Ascending aorta (tissue), 2 donors: Measurements from ENCODE around the gene RALGAPA1. TPM values are rescaled to one million over a fixed set of nuclear protein-coding genes. Genes with fewer than 3 reads are reported as not detected.

Experiments
- DNase-seq, 2 donors: peaks; one replicate each; pipeline ENCODE4 v3.0.0-alpha.2; 2019; ENCODE audit warnings: low spot score in 2 of 2
- H3K27ac ChIP-seq, 2 donors: fragments of 200-600 bp; sonication (generic); one replicate each; pipeline ENCODE4 v1.5.1; 2016 to 2017; ENCODE audit warnings: mild to moderate bottlenecking in 1 of 2
- H3K27me3 ChIP-seq: fragments of 200-600 bp; sonication (generic); one replicate; pipeline ENCODE4 v1.5.1; 2017
- H3K36me3 ChIP-seq, 2 donors: fragments of 200-600 bp; sonication (generic); one replicate each; pipeline ENCODE4 v1.5.1; 2016
- H3K4me1 ChIP-seq, 2 donors: fragments of 200-600 bp; sonication (generic); one replicate each; pipeline ENCODE4 v1.5.1; 2016 to 2017; ENCODE audit warnings: mild to moderate bottlenecking in 1 of 2
- H3K4me3 ChIP-seq, 2 donors: fragments of 200-600 bp; sonication (generic); one replicate each; pipeline ENCODE4 v1.5.1; 2016 to 2017; ENCODE audit warnings: mild to moderate bottlenecking in 1 of 2
- H3K9me3 ChIP-seq, 2 donors: fragments of 200-600 bp; sonication (generic); one replicate each; pipeline ENCODE4 v1.5.1; 2016
- CTCF ChIP-seq, 3 experiments: fragments of 200-600 bp in 2 of 3; fragments of 450-650 bp in 1 of 3; sonication (generic) in 2 of 3; IDR thresholded peaks; one replicate each; pipeline ENCODE4 v1.5.1; 2016 to 2019; ENCODE audit warnings: antibody characterized with exemption in 3 of 3, mild to moderate bottlenecking in 1 of 3, moderate library complexity in 1 of 3
- intact Hi-C: fragments of 100-400 bp; cut with DNase I; formaldehyde crosslinking; loops from one replicate; pipeline ENCODE4 v1.15.1; 2023
- total RNA-seq: library from RNA; depleted of rRNA; stranded (reverse); fragments of >200 nt; gene quantifications from one replicate; pipeline ENCODE4 v1.1.0, GENCODE V29; 2016

RALGAPA1 gene
- total RNA-seq, 1 donor from 2014 or later, result 101 TPM

- Histone ChIP-seq H3K36me3 (no peaks in the 10 kb centered on the region), H3K4me1 (no peaks in the 10 kb centered on the region), H3K27me3 (no peaks in the 10 kb centered on the region), H3K4me3 (no peak overlapping the region), H3K9me3 (no peaks in the 10 kb centered on the region), H3K27ac (no peak overlapping the region)
- no peak for TF ChIP-seq CTCF (IDR thresholded peaks at IDR 0.05)
- intact Hi-C loops, result no loop called here
- no peak for DNase-seq
Observed at GRCh38 chr14:35701531-35701930, 107.6 kb downstream of the RALGAPA1 start.

- Histone ChIP-seq H3K4me1 (no peaks in the 10 kb centered on the region), H3K4me3 (no peak overlapping the region), H3K36me3 (no peaks in the 10 kb centered on the region), H3K27me3 (no peaks in the 10 kb centered on the region), H3K9me3 (no peaks in the 10 kb centered on the region), H3K27ac (no peak overlapping the region)
- intact Hi-C loops, result no loop called here
- no peak for TF ChIP-seq CTCF (IDR thresholded peaks at IDR 0.05)
- DNase-seq, result no peak
Observed at GRCh38 chr14:35699791-35700444, 109.2 kb downstream of the RALGAPA1 start.

- intact Hi-C loops, result no loop called here
- TF ChIP-seq CTCF (IDR thresholded peaks at IDR 0.05), result no peak
Observed at GRCh38 chr14:35696575-35696974, 112.5 kb downstream of the RALGAPA1 start.

GRCh38 chr14:35696119-35696518 lies 113.0 kb downstream of the RALGAPA1 start:
- Histone ChIP-seq H3K27me3 (no peaks in the 10 kb centered on the region), H3K4me1 (no peaks in the 10 kb centered on the region), H3K36me3 (no peaks in the 10 kb centered on the region), H3K9me3 (no peaks in the 10 kb centered on the region), H3K27ac (no peak overlapping the region), H3K4me3 (no peak overlapping the region)
- intact Hi-C loops, result no loop called here
- DNase-seq, result no peak
- no peak for TF ChIP-seq CTCF (IDR thresholded peaks at IDR 0.05)

More at GRCh38 chr14:35696575-35696974, 112.5 kb downstream of the RALGAPA1 start:
- Histone ChIP-seq H3K27ac (no peak overlapping the region), H3K27me3 (no peaks in the 10 kb centered on the region), H3K4me1 (no peaks in the 10 kb centered on the region), H3K9me3 (no peaks in the 10 kb centered on the region), H3K4me3 (no peak overlapping the region), H3K36me3 (no peaks in the 10 kb centered on the region)
- no peak for DNase-seq

- H3K27me3 ChIP-seq, result no peaks in the 10 kb centered on the region
- no peak for DNase-seq
- no peaks in the 10 kb centered on the region for H3K36me3 ChIP-seq
- H3K4me1 ChIP-seq, result no peaks in the 10 kb centered on the region
- TF ChIP-seq CTCF (IDR thresholded peaks at IDR 0.05), result no peak
- no peak overlapping the region for H3K27ac ChIP-seq
- no peak overlapping the region for H3K4me3 ChIP-seq
- no peaks in the 10 kb centered on the region for H3K9me3 ChIP-seq
- intact Hi-C loops, result no loop called here
Observed at GRCh38 chr14:35695647-35696046, 113.4 kb downstream of the RALGAPA1 start.

GRCh38 chr14:35695072-35695471 lies 114.0 kb downstream of the RALGAPA1 start:
- TF ChIP-seq CTCF (IDR thresholded peaks at IDR 0.05), result no peak

More at GRCh38 chr14:35695072-35695471, 114.0 kb downstream of the RALGAPA1 start:
- Histone ChIP-seq H3K27me3 (no peaks in the 10 kb centered on the region), H3K4me1 (no peaks in the 10 kb centered on the region), H3K9me3 (no peaks in the 10 kb centered on the region), H3K27ac (no peak overlapping the region), H3K36me3 (no peaks in the 10 kb centered on the region), H3K4me3 (no peak overlapping the region)
- intact Hi-C loops, result no loop called here
- DNase-seq, result no peak
